ENCODE data around the gene SEC22C. TPM values are rescaled to one million over a fixed set of nuclear protein-coding genes. Genes with fewer than 3 reads are reported as not detected.

The SEC22C gene
- polyA plus RNA-seq, 1 donor: 49.2 TPM

- Histone ChIP-seq H3K4me3 (ENCODE audit: low read length) (no peak overlapping the region), H3K27ac (ENCODE audit: low read length) (no peak overlapping the region), H3K4me1 (ENCODE audit: control insufficient read depth, insufficient read depth, low read length) (peaks cover 65% of the 10 kb centered on the region), H3K27me3 (ENCODE audit: control insufficient read depth, insufficient read depth, low read length) (no peaks in the 10 kb centered on the region), H3K9me3 (ENCODE audit: control insufficient read depth, low read depth, low read length) (no peaks in the 10 kb centered on the region), H3K36me3 (ENCODE audit: control insufficient read depth, insufficient read depth, low read length) (peaks cover 30% of the 10 kb centered on the region)
- DNase-seq: no peak
- no CpG with 5 or more reads among the region's 6 CpGs for WGBS (ENCODE audit: insufficient coverage, low lambda C conversion rate)
Measured at GRCh38 chr3:42513521-42513920, 68.2 kb downstream of the SEC22C start.

GRCh38 chr3:42513121-42513520, 68.6 kb downstream of the SEC22C start:
- no CpG with 5 or more reads among the region's 3 CpGs for WGBS (ENCODE audit: insufficient coverage, low lambda C conversion rate)
- peaks cover 30% of the 10 kb centered on the region for H3K36me3 ChIP-seq (ENCODE audit: control insufficient read depth, insufficient read depth, low read length)

GRCh38 chr3:42511736-42512135, 70.0 kb downstream of the SEC22C start:
- peaks cover 76% of the 10 kb centered on the region for H3K4me1 ChIP-seq (ENCODE audit: control insufficient read depth, insufficient read depth, low read length)
- H3K4me3 ChIP-seq (ENCODE audit: low read length): no peak overlapping the region
- H3K27ac ChIP-seq (ENCODE audit: low read length): peak overlapping the region; percentile 99
- peaks cover 28% of the 10 kb centered on the region for H3K36me3 ChIP-seq (ENCODE audit: control insufficient read depth, insufficient read depth, low read length)
- no CpG with 5 or more reads among the region's 2 CpGs for WGBS (ENCODE audit: insufficient coverage, low lambda C conversion rate)
- H3K9me3 ChIP-seq (ENCODE audit: control insufficient read depth, low read depth, low read length): no peaks in the 10 kb centered on the region
- DNase-seq: no peak
- no peaks in the 10 kb centered on the region for H3K27me3 ChIP-seq (ENCODE audit: control insufficient read depth, insufficient read depth, low read length)

More at GRCh38 chr3:42513121-42513520, 68.6 kb downstream of the SEC22C start:
- Histone ChIP-seq H3K27ac (ENCODE audit: low read length) (no peak overlapping the region), H3K4me3 (ENCODE audit: low read length) (no peak overlapping the region), H3K9me3 (ENCODE audit: control insufficient read depth, low read depth, low read length) (no peaks in the 10 kb centered on the region), H3K27me3 (ENCODE audit: control insufficient read depth, insufficient read depth, low read length) (no peaks in the 10 kb centered on the region), H3K4me1 (ENCODE audit: control insufficient read depth, insufficient read depth, low read length) (peaks cover 69% of the 10 kb centered on the region)
- DNase-seq: no peak

- H3K4me3 ChIP-seq (ENCODE audit: low read length): no peak overlapping the region
- H3K27me3 ChIP-seq (ENCODE audit: control insufficient read depth, insufficient read depth, low read length): no peaks in the 10 kb centered on the region
- H3K36me3 ChIP-seq (ENCODE audit: control insufficient read depth, insufficient read depth, low read length): peaks cover 28% of the 10 kb centered on the region
- no peaks in the 10 kb centered on the region for H3K9me3 ChIP-seq (ENCODE audit: control insufficient read depth, low read depth, low read length)
- WGBS (ENCODE audit: insufficient coverage, low lambda C conversion rate): 100% methylated on average over 1 of the region's 1 CpG
- peaks cover 76% of the 10 kb centered on the region for H3K4me1 ChIP-seq (ENCODE audit: control insufficient read depth, insufficient read depth, low read length)
- peak; percentile 68 to 84 for DNase-seq
- peak overlapping the region; percentile 99 for H3K27ac ChIP-seq (ENCODE audit: low read length)
Measured at GRCh38 chr3:42511201-42511600, 70.6 kb downstream of the SEC22C start.

- Histone ChIP-seq H3K4me1 (ENCODE audit: control insufficient read depth, insufficient read depth, low read length) (peaks cover 76% of the 10 kb centered on the region), H3K4me3 (ENCODE audit: low read length) (no peak overlapping the region), H3K36me3 (ENCODE audit: control insufficient read depth, insufficient read depth, low read length) (peaks cover 26% of the 10 kb centered on the region), H3K9me3 (ENCODE audit: control insufficient read depth, low read depth, low read length) (no peaks in the 10 kb centered on the region), H3K27me3 (ENCODE audit: control insufficient read depth, insufficient read depth, low read length) (no peaks in the 10 kb centered on the region), H3K27ac (ENCODE audit: low read length) (peak overlapping the region; percentile 99)
- DNase-seq: peak; percentile 70 to 87
- no CpG with 5 or more reads among the region's 4 CpGs for WGBS (ENCODE audit: insufficient coverage, low lambda C conversion rate)
Measured at GRCh38 chr3:42510325-42510724, 71.4 kb downstream of the SEC22C start.

GRCh38 chr3:42509111-42509510, 72.7 kb downstream of the SEC22C start:
- no peak for DNase-seq
- no CpG with 5 or more reads among the region's 3 CpGs for WGBS (ENCODE audit: insufficient coverage, low lambda C conversion rate)

GRCh38 chr3:42508562-42508961, 73.2 kb downstream of the SEC22C start:
- peak overlapping the region; percentile 99 for H3K27ac ChIP-seq (ENCODE audit: low read length)
- peaks cover 9% of the 10 kb centered on the region for H3K36me3 ChIP-seq (ENCODE audit: control insufficient read depth, insufficient read depth, low read length)
- peaks cover 91% of the 10 kb centered on the region for H3K4me1 ChIP-seq (ENCODE audit: control insufficient read depth, insufficient read depth, low read length)
- WGBS (ENCODE audit: insufficient coverage, low lambda C conversion rate): no CpG with 5 or more reads among the region's 4 CpGs
- H3K27me3 ChIP-seq (ENCODE audit: control insufficient read depth, insufficient read depth, low read length): no peaks in the 10 kb centered on the region
- H3K9me3 ChIP-seq (ENCODE audit: control insufficient read depth, low read depth, low read length): no peaks in the 10 kb centered on the region
- no peak overlapping the region for H3K4me3 ChIP-seq (ENCODE audit: low read length)
- peak in 1 of 2 donors; percentile 26 for DNase-seq

More at GRCh38 chr3:42509111-42509510, 72.7 kb downstream of the SEC22C start:
- Histone ChIP-seq H3K4me1 (ENCODE audit: control insufficient read depth, insufficient read depth, low read length) (peaks cover 86% of the 10 kb centered on the region), H3K36me3 (ENCODE audit: control insufficient read depth, insufficient read depth, low read length) (peaks cover 14% of the 10 kb centered on the region), H3K27me3 (ENCODE audit: control insufficient read depth, insufficient read depth, low read length) (no peaks in the 10 kb centered on the region), H3K27ac (ENCODE audit: low read length) (peak overlapping the region; percentile 99), H3K9me3 (ENCODE audit: control insufficient read depth, low read depth, low read length) (no peaks in the 10 kb centered on the region), H3K4me3 (ENCODE audit: low read length) (no peak overlapping the region)

- Histone ChIP-seq H3K9me3 (ENCODE audit: control insufficient read depth, low read depth, low read length) (no peaks in the 10 kb centered on the region), H3K36me3 (ENCODE audit: control insufficient read depth, insufficient read depth, low read length) (peaks cover 8% of the 10 kb centered on the region), H3K4me1 (ENCODE audit: control insufficient read depth, insufficient read depth, low read length) (peaks cover 90% of the 10 kb centered on the region), H3K27me3 (ENCODE audit: control insufficient read depth, insufficient read depth, low read length) (peaks cover 2% of the 10 kb centered on the region), H3K27ac (ENCODE audit: low read length) (peak overlapping the region; percentile 99), H3K4me3 (ENCODE audit: low read length) (no peak overlapping the region)
- no CpG with 5 or more reads among the region's 6 CpGs for WGBS (ENCODE audit: insufficient coverage, low lambda C conversion rate)
- DNase-seq: peak in 1 of 2 donors; percentile 38
Measured at GRCh38 chr3:42507761-42508335, 73.9 kb downstream of the SEC22C start.

- Histone ChIP-seq H3K27ac (ENCODE audit: low read length) (peak overlapping the region; percentile 99), H3K36me3 (ENCODE audit: control insufficient read depth, insufficient read depth, low read length) (peaks cover 2% of the 10 kb centered on the region), H3K27me3 (ENCODE audit: control insufficient read depth, insufficient read depth, low read length) (peaks cover 4% of the 10 kb centered on the region), H3K4me3 (ENCODE audit: low read length) (no peak overlapping the region), H3K9me3 (ENCODE audit: control insufficient read depth, low read depth, low read length) (no peaks in the 10 kb centered on the region), H3K4me1 (ENCODE audit: control insufficient read depth, insufficient read depth, low read length) (peaks cover 84% of the 10 kb centered on the region)
- DNase-seq: peak; percentile 83 to 92
- WGBS (ENCODE audit: insufficient coverage, low lambda C conversion rate): no CpG with 5 or more reads among the region's 7 CpGs
Measured at GRCh38 chr3:42507252-42507651, 74.5 kb downstream of the SEC22C start.

GRCh38 chr3:42505849-42506410, 75.8 kb downstream of the SEC22C start:
- peaks cover 83% of the 10 kb centered on the region for H3K4me1 ChIP-seq (ENCODE audit: control insufficient read depth, insufficient read depth, low read length)
- no peaks in the 10 kb centered on the region for H3K9me3 ChIP-seq (ENCODE audit: control insufficient read depth, low read depth, low read length)
- H3K27me3 ChIP-seq (ENCODE audit: control insufficient read depth, insufficient read depth, low read length): peaks cover 17% of the 10 kb centered on the region
- no CpG with 5 or more reads among the region's 4 CpGs for WGBS (ENCODE audit: insufficient coverage, low lambda C conversion rate)
- peak overlapping the region; percentile 99 for H3K27ac ChIP-seq (ENCODE audit: low read length)
- H3K4me3 ChIP-seq (ENCODE audit: low read length): no peak overlapping the region
- DNase-seq: no peak
- H3K36me3 ChIP-seq (ENCODE audit: control insufficient read depth, insufficient read depth, low read length): no peaks in the 10 kb centered on the region

All from large intestine (tissue), 3 donors.